HG03103 (cell line): ENCODE data around the gene CRYM.
"Not testable (repeated sequence)": the region's sequence is repeated elsewhere in the genome, so short reads cannot be mapped to it uniquely, and the experiment has no call there.

Experiments
- ATAC-seq: cut with Tn5 transposase; IDR thresholded peaks from one replicate; pipeline ENCODE4 v1.9.1; 2021; ENCODE audit warnings: low read depth; ENCODE audit not compliant: unreplicated experiment

CRYM gene

DNA sequence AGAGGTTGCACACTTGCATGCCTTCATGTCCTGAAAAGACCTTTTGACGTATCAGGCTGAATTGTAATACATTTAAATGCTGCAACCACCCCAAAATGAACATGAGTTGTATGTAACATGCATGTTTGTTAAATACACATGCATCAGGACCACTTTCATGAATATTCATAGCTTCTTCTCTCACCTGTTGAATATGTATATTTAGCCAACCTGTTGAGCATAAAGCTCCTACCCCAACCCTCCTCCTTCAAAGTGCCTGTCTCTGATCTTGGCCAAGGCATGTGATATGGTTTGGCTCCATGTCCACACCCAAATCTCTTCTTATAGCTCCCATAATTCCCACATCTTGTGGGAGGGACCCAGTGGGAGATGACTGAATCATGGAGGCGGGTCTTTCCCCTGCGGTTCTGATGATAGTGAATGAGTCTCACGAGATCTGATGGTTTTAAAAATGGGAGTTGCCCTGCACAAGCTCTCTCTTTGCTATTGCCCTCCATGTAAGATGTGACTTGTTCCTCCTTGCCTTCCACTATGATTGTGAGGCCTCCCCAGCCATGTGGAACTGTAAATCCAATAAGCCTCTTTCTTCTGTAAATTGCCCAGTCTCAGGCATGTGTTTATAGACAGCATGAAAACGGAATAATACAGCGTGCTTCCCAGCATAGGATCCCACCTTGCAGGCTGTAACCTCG is 3.8 kb upstream of the CRYM start:
- ATAC-seq: no peak

DNA sequence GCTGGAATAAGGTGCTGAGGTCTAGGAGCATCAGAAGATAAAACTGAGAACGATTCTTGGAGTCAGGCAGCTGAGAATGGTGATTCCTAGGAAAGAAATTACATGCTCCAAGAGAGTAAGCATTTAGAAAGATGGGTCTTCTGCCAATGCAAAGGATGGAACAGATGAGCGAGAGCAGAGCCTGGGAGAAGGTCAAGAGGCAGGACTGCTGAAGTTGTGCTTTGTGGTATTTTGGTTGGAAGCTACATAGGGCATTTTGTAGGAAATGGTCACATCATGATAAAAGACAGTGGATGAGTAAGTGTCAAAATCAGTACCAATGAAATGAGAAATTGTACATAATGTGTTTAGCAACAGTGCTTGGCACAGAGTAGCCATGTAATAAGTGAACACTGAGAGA is 1.4 kb upstream of the CRYM start:
- no peak for ATAC-seq

DNA sequence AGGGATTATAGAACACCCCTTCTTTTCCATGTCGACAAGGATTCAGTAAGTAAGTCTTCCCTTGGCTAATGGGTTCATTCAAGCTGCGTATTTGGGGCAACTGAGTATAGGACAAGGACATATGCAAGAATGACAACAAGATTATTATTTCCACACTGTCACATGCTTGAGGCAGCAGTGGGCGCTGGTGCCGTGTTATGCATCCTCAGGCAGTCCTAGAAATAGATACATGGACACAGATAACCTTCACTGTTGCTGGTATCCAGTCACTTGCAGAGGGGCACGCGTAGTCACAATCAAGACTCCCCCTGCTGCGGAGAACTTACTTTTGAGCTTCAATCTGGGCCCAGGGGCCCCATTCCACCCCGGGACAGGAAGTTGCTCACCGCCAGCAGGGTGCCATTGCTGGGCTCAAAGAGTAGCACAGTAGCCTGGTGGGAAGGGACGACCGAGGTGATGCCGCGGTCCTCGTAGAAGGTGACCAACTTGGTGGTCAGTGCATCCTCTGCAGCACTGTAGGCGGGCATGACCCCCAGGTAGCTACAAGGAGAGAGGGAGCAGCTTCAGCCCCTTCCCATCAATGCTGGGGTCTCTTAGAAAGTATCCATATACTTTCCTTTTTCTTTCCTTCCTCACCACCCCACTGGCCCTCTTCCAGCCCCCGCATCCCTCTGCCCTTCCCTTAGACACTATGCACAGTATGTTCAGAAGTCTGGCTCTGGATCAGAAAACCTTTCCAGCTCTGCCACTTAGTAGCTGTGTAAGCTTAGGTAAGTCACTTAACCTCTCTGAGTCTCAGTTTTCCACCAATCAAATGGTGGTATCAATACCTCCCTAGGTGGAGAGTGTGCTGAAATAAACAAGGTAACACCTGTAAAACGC is 804 bp downstream of the CRYM start:
- ATAC-seq: no peak

DNA sequence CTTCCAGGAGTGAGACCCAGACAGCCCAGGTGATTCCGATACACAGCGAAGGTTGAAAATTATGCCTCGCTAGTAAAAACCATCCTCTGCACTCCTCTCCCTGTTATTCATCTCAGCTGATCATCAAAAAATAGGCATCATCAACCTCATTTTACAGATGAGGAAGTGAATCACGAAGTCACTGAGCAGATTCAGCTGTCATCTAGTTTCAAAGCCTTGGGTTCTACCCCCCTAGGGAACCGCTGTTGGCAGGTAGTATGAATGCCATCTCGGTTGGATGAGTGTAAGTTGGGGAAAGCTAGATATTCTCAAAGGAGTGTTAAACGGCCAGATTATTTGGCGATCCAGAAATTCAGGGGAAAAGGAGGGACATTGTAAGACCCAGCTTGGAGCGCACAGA is 2.0 kb downstream of the CRYM start:
- ATAC-seq: no peak

DNA sequence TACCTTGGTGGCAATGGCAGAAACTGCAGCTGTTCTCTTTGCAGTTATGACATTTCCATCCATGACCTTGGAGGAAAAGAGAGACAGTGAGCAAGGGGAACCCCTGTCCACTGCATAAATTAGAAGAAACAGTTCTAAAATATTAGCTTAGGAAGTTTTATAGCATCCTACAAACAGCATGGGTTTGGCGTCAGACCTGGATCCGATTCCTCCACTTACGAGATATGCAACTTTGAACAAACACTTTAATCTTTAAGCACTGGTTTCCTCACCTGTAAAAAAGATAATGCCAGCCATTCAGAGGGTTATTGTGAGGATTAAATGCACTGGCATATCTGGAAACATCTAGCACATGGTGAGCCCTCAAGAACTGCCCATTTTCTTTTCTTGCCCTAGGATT is 2.6 kb downstream of the CRYM start:
- no peak for ATAC-seq

DNA sequence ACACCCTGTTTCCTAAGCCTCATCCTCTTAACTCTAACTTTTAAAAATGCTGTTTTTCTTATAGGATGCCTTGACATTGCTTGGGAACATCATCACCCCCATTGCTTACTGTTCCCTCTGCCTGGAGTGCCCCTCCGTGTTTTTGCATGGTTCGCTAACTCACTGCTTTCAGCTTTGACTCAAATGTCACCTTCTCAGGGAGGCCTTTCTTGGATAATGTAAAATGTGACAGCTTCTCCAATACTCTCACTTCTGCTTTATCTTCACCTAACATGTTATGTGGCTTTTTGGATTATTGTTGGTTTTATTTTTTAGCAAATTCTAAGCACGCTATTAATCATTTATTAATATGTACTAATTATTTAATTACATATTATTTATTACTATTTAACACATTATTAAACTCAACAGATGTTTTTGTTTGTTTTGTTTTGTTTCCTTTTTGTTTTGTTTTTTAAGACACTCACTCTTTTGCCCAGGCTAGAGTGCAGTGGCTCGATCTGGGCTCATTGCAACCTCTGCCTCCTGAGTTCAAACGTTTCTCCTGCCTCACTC is 3.8 kb downstream of the CRYM start:
- peak; percentile 52 for ATAC-seq

DNA sequence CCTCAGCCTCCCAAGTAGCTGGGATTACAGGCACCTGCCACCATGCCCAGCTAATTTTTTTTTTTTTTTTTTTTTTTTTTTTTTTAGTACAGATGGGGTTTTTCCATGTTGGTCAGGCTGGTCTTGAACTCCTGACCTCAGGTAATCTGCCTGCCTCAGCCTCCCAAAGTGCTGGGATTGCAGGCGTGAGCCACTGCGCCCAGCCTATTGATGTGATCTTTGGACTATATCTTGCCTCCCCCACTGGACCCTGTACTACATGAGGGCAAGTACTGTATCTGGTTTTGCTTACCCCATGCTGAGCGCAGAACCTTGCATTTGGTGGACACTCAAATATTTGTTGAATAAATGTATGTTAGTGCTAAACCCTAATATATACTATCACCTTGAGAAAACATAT is 5.3 kb downstream of the CRYM start:
- not testable (repeated sequence) for ATAC-seq

DNA sequence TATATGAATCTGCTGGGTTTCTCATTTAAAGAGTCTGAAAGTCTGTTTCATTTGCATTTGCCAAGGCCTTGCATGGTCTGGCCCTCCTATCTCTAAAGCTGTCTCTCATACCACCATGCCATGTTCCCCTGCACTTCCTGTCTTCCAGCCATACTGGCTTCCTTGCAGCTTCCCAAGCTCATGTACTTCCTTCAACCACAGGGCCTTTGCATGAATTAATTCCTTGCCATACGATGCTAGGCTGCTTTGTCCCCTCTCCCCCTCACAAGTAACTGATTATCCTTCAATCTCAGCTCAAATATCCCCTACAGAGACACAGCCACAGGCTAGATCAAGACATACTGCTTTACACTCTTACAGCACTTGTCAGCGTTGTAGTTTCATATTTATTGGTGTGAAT is 5.8 kb downstream of the CRYM start:
- no peak for ATAC-seq

DNA sequence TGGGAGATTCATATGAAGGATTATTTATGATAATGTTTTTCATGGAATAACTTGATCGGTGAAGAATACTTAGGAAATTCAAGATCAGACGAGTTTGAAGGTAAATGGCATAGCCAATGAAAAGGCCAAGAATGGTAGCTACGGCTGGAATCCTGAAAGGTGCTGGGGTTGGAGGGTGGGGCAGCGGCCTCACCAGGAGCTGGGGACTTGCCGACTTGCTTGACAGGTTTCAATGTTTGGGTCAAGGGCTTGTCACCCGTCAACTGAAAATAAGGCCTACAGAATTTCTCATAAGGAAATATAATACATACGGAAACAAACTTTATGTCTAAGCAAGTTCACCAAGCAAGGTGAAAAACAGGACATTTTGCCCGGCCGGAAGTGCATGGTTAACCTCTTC is 9.9 kb downstream of the CRYM start:
- no peak for ATAC-seq

DNA sequence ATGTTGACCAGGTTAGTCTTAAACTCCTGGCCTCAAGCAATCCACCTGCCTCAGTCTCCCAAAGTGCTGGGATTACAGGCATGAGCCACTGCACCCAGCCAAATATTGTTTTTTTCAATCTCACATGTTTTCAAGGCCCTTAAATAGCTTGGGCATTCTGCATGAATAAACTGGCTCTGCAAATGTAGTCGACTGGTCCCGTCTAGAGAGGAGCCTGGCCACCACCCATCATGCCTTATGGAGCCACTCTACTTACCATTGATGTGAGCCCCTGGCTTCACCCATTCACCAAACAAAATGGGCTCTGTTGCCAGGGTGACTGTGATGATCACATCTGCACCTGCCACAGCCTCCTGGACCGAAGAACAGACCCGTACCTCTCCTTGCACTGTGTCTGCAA is 10.8 kb downstream of the CRYM start:
- ATAC-seq: no peak

DNA sequence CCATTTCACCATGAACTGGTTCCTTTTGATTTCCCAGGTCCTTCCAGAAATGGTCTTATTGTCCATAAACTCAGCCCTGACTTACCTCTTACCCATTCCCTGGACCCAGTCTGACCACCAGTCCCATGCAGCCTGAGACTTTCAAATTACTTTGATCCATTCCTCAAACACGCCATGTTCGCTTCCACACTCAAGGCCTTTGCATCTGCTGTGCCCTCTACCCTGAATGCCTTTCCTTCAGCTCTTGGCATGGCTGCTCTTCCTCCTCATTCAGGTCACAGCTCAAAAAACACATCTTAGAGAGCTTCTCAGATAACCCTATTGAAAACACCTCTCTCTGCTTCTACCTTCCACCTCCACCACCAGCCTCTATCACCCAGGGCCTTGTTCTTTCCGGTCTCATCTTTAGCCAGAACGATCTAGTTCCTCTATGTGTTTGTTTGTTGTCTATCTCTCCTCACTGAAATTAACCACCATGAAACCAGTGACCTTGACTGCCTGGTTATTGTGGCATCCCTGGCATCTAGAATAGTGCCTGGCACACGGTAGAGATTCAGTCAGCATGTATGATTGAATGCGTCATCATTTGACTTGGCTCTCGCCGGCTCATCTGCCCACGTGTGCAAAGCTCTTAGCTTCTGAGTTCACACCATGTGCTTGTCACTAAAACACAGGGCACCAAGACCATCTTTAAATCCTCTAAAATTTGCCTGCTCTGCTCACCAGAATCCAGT is 12.8 kb downstream of the CRYM start:
- ATAC-seq: no peak

DNA sequence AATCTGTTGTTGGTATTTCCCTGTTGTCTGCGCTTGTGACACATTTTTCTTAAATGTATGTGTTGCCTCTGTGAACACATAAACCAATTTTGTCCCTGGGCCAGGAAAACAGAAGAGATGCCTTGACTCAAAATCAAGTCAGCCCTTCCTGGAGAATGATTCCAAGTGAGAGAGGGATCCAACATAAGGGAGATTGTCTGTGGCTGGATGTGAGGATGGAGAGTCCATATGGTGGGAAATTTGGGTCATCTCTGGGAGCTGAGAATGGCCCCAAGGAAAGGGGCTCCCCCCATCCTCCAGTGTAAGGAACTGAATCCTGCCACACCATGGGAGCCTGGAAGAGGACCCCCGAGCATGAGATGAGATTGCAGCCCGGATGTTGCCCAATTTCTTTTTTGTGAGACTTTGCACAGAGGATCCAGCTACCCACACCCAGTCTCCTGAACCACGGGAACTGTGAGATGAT is 13.5 kb downstream of the CRYM start:
- ATAC-seq: no peak

DNA sequence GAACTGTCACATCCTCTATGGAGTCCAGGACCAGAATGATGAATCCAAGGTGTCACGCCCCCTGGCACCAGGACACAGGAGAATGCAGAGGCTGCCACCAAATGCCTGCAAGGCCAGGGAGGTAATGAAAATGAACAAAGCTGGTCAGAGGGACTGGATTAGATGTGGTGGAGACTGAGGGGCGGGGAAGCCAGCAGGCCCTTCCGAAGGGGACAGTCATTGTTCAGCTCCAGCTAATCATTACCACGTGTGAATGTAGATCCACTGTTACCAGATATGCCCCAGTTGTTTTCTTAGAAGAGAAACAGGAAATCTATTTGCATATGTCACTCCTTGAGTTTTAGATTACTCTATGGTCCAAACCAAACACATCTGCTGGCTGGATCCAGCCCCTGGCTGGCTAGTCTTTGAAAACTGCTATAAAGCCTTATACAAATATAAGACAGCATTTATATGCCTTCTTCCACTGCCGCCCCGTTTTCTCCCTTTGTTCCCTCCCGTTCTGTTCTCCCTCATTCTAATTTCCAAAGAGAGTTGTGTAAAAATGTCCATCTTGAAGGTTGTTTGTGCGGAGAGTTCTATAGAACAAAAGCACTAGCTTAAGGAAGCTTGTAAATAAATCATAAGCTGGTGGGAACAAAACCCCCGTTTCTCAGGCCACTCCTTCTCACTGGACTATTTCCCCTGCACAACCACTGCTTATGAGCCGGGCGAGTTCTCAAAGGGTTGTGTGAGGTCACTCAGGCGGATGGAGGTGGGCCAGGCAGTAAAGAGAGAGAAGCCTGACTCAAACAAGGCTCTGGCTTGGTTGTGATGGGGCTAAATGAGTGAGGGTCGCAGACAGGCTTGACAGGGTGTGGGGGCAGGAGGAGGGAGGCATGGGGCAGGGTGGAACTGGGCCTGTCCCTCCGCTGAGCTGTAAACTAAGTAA is 14.2 kb downstream of the CRYM start:
- no peak for ATAC-seq

DNA sequence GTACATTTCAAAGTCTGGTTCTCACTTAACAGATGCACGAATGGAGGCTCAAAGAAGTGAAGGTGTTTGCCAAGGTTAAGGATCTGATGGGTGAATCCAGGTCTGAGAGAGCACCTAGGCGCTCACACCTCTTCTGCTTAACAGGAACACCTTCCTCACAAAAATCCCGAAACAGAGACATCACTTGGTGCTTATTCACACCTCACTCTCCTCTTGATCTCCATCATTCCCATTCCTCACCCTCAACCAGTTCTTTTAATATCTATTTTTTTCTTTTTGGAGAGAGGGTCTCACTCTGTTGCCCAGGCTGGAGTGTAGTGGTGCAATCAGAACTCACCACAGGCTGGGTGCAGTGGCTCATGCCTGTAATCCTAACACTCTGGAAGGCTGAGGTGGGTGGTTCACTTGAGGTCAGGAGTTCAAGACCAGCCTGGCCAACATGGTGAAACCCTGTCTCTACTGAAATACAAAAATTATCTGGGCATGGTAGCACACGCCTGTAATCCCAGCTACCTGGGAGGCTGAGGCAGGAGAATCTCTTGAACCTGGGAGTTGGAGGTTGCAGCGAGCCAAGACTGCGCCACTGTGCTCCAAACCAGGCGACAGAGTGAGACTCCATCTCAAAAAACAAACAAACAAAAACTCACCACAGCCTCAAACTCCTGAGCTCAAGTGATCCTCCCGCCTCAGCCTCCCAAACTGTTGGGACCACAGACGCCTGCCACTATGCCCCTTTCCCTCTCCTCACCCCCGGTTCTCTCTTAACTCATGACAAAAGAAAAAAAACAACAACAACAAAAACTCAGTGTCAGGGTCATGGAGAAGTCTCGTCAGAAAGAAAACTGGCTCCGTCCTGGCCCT is 15.1 kb downstream of the CRYM start:
- no peak for ATAC-seq

DNA sequence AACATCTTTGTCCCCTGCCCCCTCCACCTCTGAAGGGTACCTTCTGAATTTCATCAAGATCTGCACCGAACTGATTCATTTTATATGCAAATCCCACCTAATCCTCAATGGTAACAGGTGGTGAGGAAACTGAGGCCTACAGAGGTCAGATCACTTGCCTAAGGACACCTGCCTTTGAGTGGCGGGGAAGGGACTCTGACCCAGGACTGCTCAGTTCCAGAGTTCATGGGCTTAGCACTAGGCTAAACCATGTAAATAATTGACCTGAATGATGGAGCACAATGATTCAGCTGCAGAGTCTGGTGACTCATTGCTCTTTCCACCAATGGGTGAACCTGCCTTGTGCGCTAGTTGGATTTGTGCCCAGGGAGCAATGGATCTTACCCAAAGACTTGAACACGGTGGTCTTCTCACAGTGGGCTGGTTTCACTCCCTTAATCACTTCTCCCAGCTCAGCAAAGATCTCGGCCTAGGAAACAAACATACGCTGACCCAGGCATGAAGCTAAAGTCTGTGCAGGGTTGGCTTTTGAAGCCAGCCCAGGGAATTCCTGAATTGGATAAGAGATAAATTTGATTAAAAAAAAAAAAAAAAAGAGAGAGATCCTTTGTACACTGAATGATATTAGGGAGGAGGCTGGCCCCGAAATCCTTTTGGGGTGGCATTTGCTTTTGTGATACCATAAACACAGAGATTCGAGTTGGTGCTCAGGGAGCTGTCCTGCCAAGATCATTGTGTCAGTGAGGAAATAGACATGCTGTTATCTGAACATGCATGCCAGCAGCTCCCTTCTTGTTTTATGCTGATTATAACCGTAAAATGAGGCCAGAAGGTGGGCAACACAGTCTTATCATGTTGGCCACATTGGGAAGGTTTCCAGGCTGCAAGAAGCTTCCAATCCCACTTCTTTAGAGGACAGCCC is 17.0 kb downstream of the CRYM start:
- ATAC-seq: no peak

DNA sequence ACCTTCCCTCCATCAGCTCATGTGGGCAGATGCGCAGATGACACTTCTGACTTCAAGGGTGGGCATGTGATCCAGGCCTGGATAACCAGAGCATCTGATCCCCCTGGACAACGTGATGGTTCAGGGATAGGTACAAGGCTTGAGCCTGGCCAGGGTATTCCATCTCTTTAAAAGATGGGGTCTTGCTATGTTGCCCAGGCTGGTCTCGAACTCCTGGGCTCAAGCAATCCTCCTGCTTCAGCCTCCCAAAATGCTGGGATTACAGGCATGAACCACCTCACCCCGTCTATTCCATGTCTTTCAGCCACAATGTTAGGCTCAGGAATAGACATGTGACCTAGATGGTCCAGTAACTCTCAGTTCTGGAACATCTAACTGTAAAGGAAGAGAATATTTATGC is 20.8 kb downstream of the CRYM start:
- no peak for ATAC-seq

DNA sequence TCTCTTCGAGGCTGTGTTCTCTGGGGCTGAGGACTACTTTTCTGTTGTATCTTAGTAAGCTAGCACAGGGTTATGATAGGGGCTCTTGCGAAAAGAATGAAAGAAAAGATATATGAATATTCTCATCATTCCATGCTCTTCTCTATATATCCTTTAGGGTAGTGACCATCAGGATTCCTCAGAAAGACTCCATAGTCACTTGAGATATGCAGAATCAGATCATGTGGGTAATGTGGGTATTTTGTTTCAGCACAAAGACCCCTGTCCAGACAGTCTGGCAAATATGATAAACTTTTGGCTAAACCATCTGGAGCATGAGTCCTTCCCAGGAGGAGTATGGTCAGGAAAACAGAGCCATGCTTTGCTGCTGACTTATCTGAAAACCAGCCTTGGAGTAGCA is 21.5 kb downstream of the CRYM start:
- ATAC-seq: no peak

DNA sequence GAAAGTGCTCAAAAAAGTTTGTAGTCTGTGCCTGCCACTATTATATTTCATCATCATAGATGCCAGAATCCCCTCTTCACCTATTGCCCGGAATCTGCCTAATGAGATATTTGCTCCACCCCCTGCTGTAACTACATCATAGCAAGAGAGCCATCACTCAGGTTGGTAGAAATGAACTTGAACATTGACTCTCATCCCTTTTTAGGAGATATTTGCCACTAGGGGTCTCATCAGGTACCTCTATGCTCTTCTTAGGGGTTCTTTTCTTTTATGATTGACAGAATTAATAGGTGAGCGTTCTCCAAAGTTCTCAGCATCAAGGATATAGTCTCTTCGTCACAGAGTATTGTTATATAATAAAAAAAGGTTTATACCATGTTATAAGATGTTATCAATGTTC is 24.6 kb downstream of the CRYM start:
- ATAC-seq: no peak
